ENCODE data around the gene TTC9B. TPM values are rescaled to one million over a fixed set of nuclear protein-coding genes. Genes with fewer than 3 reads are reported as not detected.

The TTC9B gene
- total and polyA plus RNA-seq, 2 experiments from 2014 or later: not detected

DNA sequence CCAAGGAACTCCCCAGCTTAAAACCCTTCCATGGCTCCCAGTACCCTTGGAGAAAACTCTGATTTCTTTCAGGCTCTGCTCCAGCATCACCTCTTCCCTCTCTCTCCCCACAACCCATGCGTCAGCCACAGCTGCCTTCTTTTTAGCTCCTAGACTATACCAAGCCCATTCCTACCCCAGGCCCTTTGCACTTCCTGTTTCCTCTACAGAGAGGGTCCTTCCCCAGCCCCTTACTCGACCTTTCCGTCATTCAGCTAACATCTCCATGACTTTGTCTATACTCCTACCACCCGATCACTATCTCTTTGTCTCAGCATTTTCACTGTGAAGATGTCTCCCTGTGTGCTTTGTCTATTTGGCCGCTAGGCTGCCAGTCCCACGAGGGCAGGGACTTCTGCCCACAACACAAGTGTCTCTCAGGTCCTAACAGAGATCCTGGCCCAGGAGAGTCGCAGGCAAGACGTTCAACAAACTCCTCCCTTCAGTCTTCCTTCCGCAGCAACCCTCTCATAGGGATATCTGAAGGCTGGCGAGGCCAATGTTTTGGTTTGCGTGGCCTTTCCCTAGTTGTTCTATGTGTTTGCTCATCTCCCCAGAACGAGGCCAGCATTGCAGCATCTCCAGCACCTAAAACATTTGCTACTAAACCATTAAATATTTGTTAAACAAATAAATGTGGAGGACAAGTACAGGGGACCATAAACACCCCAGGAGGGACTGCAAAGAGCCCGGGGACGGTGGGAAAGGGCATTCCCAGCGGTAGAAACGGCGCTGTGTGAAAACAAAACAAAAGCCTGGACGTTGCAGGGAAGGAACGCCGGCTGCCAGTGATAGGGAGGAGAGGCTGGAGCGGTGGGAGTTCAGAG, 7.5 kb upstream of the TTC9B start:
- in situ Hi-C loops (cut with MboI): no loop called here
- peak; percentile 59 for DNase-seq
- peaks cover 17% of the 10 kb centered on the region for H3F3A ChIP-seq (ENCODE audit: insufficient read depth)
- no peaks in the 10 kb centered on the region for H4K20me1 ChIP-seq (ENCODE audit: insufficient read depth)
- peak overlapping the region; percentile 75 for H2AFZ ChIP-seq
- peaks cover 20% of the 10 kb centered on the region for H3K4me1 ChIP-seq (ENCODE audit: insufficient read depth)
- H3K9ac ChIP-seq: peak overlapping the region; percentile 19; the same call in 1 of the 2 replicates
- H3K27ac ChIP-seq: no peak overlapping the region
- no peaks in the 10 kb centered on the region for H3K36me3 ChIP-seq (ENCODE audit: low read depth)
- no peak for TF ChIP-seq EZH2phosphoT487 (IDR thresholded peaks at IDR 0.05; ENCODE audit: insufficient read depth, low read depth)
- TF ChIP-seq EZH2 (IDR thresholded peaks at IDR 0.05; ENCODE audit: insufficient read depth, poor library complexity, severe bottlenecking): no peak
- 27 to 28% methylated on average over 21 of the region's 21 CpGs for WGBS, 2 experiments (ENCODE audit: low coverage in 1 of 2, low lambda C conversion rate in 2 of 2, missing lambda C conversion rate in 2 of 2)
- H3K79me2 ChIP-seq (ENCODE audit: insufficient read depth): no peaks in the 10 kb centered on the region
- H3K9me3 ChIP-seq (ENCODE audit: low read depth): no peaks in the 10 kb centered on the region
- H3K27me3 ChIP-seq (replicated peaks; ENCODE audit: insufficient read depth): no peaks in the 10 kb centered on the region
- H3K4me3 ChIP-seq: peak overlapping the region; percentile 48
- no peaks in the 10 kb centered on the region for H3K9me2 ChIP-seq (ENCODE audit: insufficient read depth)
- H3K4me2 ChIP-seq (ENCODE audit: unreplicated experiment): peak overlapping the region; percentile 55

DNA sequence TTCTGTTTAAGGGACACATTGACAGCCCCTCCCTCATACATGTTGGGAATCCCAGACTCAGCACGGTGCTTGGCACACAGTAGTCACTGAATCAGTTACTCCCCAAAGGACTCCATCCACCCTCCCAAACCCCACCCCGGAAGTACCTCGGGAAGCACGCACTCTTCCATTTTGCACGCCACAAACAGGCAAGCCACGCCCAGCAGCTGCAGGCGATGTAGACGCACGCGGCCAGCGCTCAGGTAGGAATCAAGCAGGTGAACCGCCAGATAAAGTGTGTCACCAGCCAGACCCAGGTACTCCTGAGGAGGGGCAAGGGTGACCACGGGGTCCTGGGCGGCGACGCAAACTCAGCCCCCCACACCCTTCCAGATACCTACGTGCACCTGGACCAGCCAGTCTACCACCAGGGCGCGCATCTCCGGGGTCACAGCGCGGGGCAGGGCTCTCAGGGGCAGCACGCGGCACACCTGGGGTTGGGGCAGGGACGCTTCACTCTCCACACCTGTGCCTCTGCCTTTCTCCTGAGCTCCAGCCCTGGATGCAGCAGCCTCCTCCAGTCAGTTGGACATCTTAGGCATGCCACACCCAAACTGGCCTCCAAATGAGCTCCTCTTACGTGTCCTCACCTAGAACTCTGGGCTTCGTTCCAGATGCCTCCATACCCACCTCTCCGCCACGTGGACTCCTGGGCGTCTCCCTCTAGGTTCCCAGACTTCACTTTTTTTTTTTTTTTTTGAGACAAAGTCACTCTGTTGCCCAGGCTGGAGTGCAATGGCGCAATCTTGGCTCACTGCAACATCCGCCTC, 6.4 kb upstream of the TTC9B start:
- no peaks in the 10 kb centered on the region for H3K27me3 ChIP-seq (replicated peaks; ENCODE audit: insufficient read depth)
- whole genome bisulfite sequencing, 2 experiments (ENCODE audit: low coverage in 1 of 2, low lambda C conversion rate in 2 of 2, missing lambda C conversion rate in 2 of 2): 77 to 79% methylated on average over 30 to 32 of the region's 32 CpGs
- H3K9me2 ChIP-seq (ENCODE audit: insufficient read depth): no peaks in the 10 kb centered on the region

GRCh38 chr19:40223135-40223822, 5.1 kb upstream of the TTC9B start:
- in situ Hi-C loops (cut with MboI): loop anchor here (5.0 kb wide), 1 partner anchor 81 kb away; no protein-coding TSS in a partner anchor
- Histone ChIP-seq H3K27me3 (replicated peaks; ENCODE audit: insufficient read depth) (no peaks in the 10 kb centered on the region), H3K79me2 (ENCODE audit: insufficient read depth) (no peaks in the 10 kb centered on the region), H3K9me2 (ENCODE audit: insufficient read depth) (no peaks in the 10 kb centered on the region), H3K9ac (no peak overlapping the region), H4K20me1 (ENCODE audit: insufficient read depth) (no peaks in the 10 kb centered on the region), H3F3A (ENCODE audit: insufficient read depth) (peaks cover 11% of the 10 kb centered on the region; the same call in 1 of the 2 replicates), H3K4me1 (ENCODE audit: insufficient read depth) (0 out of 2 replicates have a peak, but pooled peaks cover 8% of the 10 kb centered on the region), H3K36me3 (ENCODE audit: low read depth) (no peaks in the 10 kb centered on the region), H2AFZ (no peak overlapping the region), H3K9me3 (ENCODE audit: low read depth) (no peaks in the 10 kb centered on the region), H3K27ac (no peak overlapping the region), H3K4me2 (ENCODE audit: unreplicated experiment) (no peak overlapping the region), H3K4me3 (no peak overlapping the region)
- no peak for TF ChIP-seq EZH2phosphoT487 (IDR thresholded peaks at IDR 0.05; ENCODE audit: insufficient read depth, low read depth)
- no peak for TF ChIP-seq EZH2 (IDR thresholded peaks at IDR 0.05; ENCODE audit: insufficient read depth, poor library complexity, severe bottlenecking)
- WGBS, 2 experiments (ENCODE audit: low coverage in 1 of 2, low lambda C conversion rate in 2 of 2, missing lambda C conversion rate in 2 of 2): 30 to 40% methylated on average over 31 to 48 of the region's 48 CpGs
- no peak for DNase-seq

More for the DNA sequence above, 6.4 kb upstream of the TTC9B start:
- H3K79me2 ChIP-seq (ENCODE audit: insufficient read depth): no peaks in the 10 kb centered on the region
- DNase-seq: no peak
- no peaks in the 10 kb centered on the region for H4K20me1 ChIP-seq (ENCODE audit: insufficient read depth)
- peaks cover 10% of the 10 kb centered on the region for H3F3A ChIP-seq (ENCODE audit: insufficient read depth)
- no peak overlapping the region for H2AFZ ChIP-seq
- TF ChIP-seq EZH2 (IDR thresholded peaks at IDR 0.05; ENCODE audit: insufficient read depth, poor library complexity, severe bottlenecking): no peak
- no peak for TF ChIP-seq EZH2phosphoT487 (IDR thresholded peaks at IDR 0.05; ENCODE audit: insufficient read depth, low read depth)
- no peaks in the 10 kb centered on the region for H3K36me3 ChIP-seq (ENCODE audit: low read depth)
- in situ Hi-C loops (cut with MboI): loop anchor here (5.0 kb wide), 1 partner anchor 82 kb away; no protein-coding TSS in a partner anchor
- H3K4me1 ChIP-seq (ENCODE audit: insufficient read depth): peaks cover 14% of the 10 kb centered on the region
- H3K27ac ChIP-seq: no peak overlapping the region
- H3K9ac ChIP-seq: no peak overlapping the region
- H3K4me2 ChIP-seq (ENCODE audit: unreplicated experiment): no peak overlapping the region
- no peak overlapping the region for H3K4me3 ChIP-seq
- H3K9me3 ChIP-seq (ENCODE audit: low read depth): no peaks in the 10 kb centered on the region
